ENCODE measurements around the gene C5orf58. TPM values are rescaled to one million over a fixed set of nuclear protein-coding genes. Genes with fewer than 3 reads are reported as not detected.

Gene C5orf58
- total and polyA plus RNA-seq, 2 donors from 2014 or later = not detected

GRCh38 chr5:170287532-170287931 is 54.7 kb downstream of the C5orf58 start:
- no peak overlapping the region for H3K9ac ChIP-seq (ENCODE audit: low read length in 3 of 3)
- DNase-seq = peak in 2 of 5 donors; percentile 69 to 82
- H3K9me3 ChIP-seq (ENCODE audit: control insufficient read depth in 2 of 3, insufficient read depth in 1 of 3, low read length in 3 of 3) = peaks cover 0 to 2% (median 0%) of the 10 kb centered on the region in 3 donors
- H3K36me3 ChIP-seq (ENCODE audit: control insufficient read depth in 2 of 3, insufficient read depth in 3 of 3, low read length in 3 of 3) = no peaks in the 10 kb centered on the region
- H3K27me3 ChIP-seq (ENCODE audit: control insufficient read depth, insufficient read depth, low read length) = no peaks in the 10 kb centered on the region
- H3K4me1 ChIP-seq (ENCODE audit: control insufficient read depth in 2 of 3, insufficient read depth in 2 of 3, low read depth in 1 of 3, low read length in 3 of 3) = peaks cover 0 to 7% (median 0%) of the 10 kb centered on the region in 3 donors
- intact Hi-C loops (cut with DNase I) = no loop called here
- TF ChIP-seq CTCF (IDR thresholded peaks at IDR 0.05; ENCODE audit: borderline replicate concordance, extremely low read depth, insufficient read depth) = no peak
- FAIRE-seq = no peak
- H3K27ac ChIP-seq (ENCODE audit: low read depth in 2 of 2, low read length in 2 of 2) = peak overlapping the region in 1 of 2 donors; percentile 65
- no peak overlapping the region for H3K4me3 ChIP-seq (ENCODE audit: low read length in 3 of 3)

GRCh38 chr5:170288151-170288550 is 55.4 kb downstream of the C5orf58 start:
- Histone ChIP-seq H3K4me3 (ENCODE audit: low read length in 3 of 3) (no peak overlapping the region), H3K4me1 (ENCODE audit: control insufficient read depth in 2 of 3, insufficient read depth in 2 of 3, low read depth in 1 of 3, low read length in 3 of 3) (peaks cover 0 to 7% (median 0%) of the 10 kb centered on the region in 3 donors), H3K36me3 (ENCODE audit: control insufficient read depth in 2 of 3, insufficient read depth in 3 of 3, low read length in 3 of 3) (no peaks in the 10 kb centered on the region), H3K27ac (ENCODE audit: low read depth in 2 of 2, low read length in 2 of 2) (no peak overlapping the region), H3K9me3 (ENCODE audit: control insufficient read depth in 2 of 3, insufficient read depth in 1 of 3, low read length in 3 of 3) (peaks cover 0 to 2% (median 0%) of the 10 kb centered on the region in 3 donors), H3K27me3 (ENCODE audit: control insufficient read depth, insufficient read depth, low read length) (no peaks in the 10 kb centered on the region), H3K9ac (ENCODE audit: low read length in 3 of 3) (no peak overlapping the region)
- intact Hi-C loops (cut with DNase I) = no loop called here
- DNase-seq (no peak), FAIRE-seq (no peak)
- TF ChIP-seq CTCF (IDR thresholded peaks at IDR 0.05; ENCODE audit: borderline replicate concordance, extremely low read depth, insufficient read depth) = no peak

- H3K27ac ChIP-seq (ENCODE audit: low read depth in 2 of 2, low read length in 2 of 2) = no peak overlapping the region
Measured at GRCh38 chr5:170288551-170288950, 55.8 kb downstream of the C5orf58 start.

More at GRCh38 chr5:170288551-170288950, 55.8 kb downstream of the C5orf58 start:
- peaks cover 0 to 2% (median 0%) of the 10 kb centered on the region in 3 donors for H3K9me3 ChIP-seq (ENCODE audit: control insufficient read depth in 2 of 3, insufficient read depth in 1 of 3, low read length in 3 of 3)
- FAIRE-seq (no peak), DNase-seq (no peak)
- no peak for TF ChIP-seq CTCF (IDR thresholded peaks at IDR 0.05; ENCODE audit: borderline replicate concordance, extremely low read depth, insufficient read depth)
- H3K36me3 ChIP-seq (ENCODE audit: control insufficient read depth in 2 of 3, insufficient read depth in 3 of 3, low read length in 3 of 3) = no peaks in the 10 kb centered on the region
- H3K4me3 ChIP-seq (ENCODE audit: low read length in 3 of 3) = no peak overlapping the region
- no peaks in the 10 kb centered on the region for H3K27me3 ChIP-seq (ENCODE audit: control insufficient read depth, insufficient read depth, low read length)
- intact Hi-C loops (cut with DNase I) = no loop called here
- peaks cover 0 to 7% (median 0%) of the 10 kb centered on the region in 3 donors for H3K4me1 ChIP-seq (ENCODE audit: control insufficient read depth in 2 of 3, insufficient read depth in 2 of 3, low read depth in 1 of 3, low read length in 3 of 3)
- H3K9ac ChIP-seq (ENCODE audit: low read length in 3 of 3) = no peak overlapping the region
